GM12878 (cell line): ENCODE data around the gene ASIC3. TPM values are rescaled to one million over a fixed set of nuclear protein-coding genes. Genes with fewer than 3 reads are reported as not detected.
A peak's percentile ranks its signal among the peaks of the same experiment; 100 is the strongest.

Experiments
- ATAC-seq: fragments of 200-7000 bp; cut with Tn5 transposase; 3 replicates; pipeline ENCODE4 v1.9.1; 2020; ENCODE audit warnings: mild to moderate bottlenecking, moderate library complexity
- BruUV-seq: library from RNA; stranded (reverse); fragments of 400-500 nt; replicated peaks from 2 replicates; lab custom pipeline; 2021; lab: Mats Ljungman, UMichigan
- CTCF ChIA-PET: fragments of 300-600 bp; sonication (Branson Sonifier 250); formaldehyde crosslinking; extraction: SDS; loops from one replicate; lab custom pipeline; 2021; ENCODE audit warnings: inconsistent platforms; lab: Yijun Ruan, JAX
- POLR2A ChIA-PET: fragments of 350-600 bp; formaldehyde crosslinking; extraction: SDS; loops from one replicate; lab custom pipeline; 2021; ENCODE audit warnings: inconsistent platforms; lab: Charles Lee
- RAD21 ChIA-PET: fragments of 300-600 bp; sonication (Branson Sonifier 250); formaldehyde crosslinking; loops from one replicate; lab custom pipeline; 2023; ENCODE audit warnings: antibody characterized with exemption; ENCODE audit not compliant: unreplicated experiment; lab: Charles Lee
- SMC1A ChIA-PET: fragments of 300-600 bp; sonication (Branson Sonifier 250); formaldehyde crosslinking; loops from one replicate; lab custom pipeline; 2023; ENCODE audit not compliant: unreplicated experiment, uncharacterized antibody; lab: Charles Lee
- DNase-seq: peaks from one replicate; pipeline ENCODE4 v3.0.0-alpha.2; 2011; ENCODE audit warnings: low read depth, low spot score
- FAIRE-seq: peaks from 3 replicates; lab custom pipeline; 2011; peaks lifted over from hg19 to GRCh38; lab: Jason Lieb, UNC
- H2AFZ ChIP-seq: 2 replicates; pipeline ENCODE4 v1.6.0; 2011; ENCODE audit warnings: low read depth, low read length, control low read depth; ENCODE audit not compliant: control insufficient read depth
- H3K27ac ChIP-seq: 2 replicates; pipeline ENCODE4 v1.5.1; 2011; ENCODE audit warnings: control low read depth; ENCODE audit not compliant: control insufficient read depth, insufficient read depth
- H3K27me3 ChIP-seq, 2 experiments: replicated peaks in 1 of 2; 2 replicates each; pipeline versions ENCODE4 v1.6.0 to v1.6.1; 2011; ENCODE audit warnings: low read length in 1 of 2; ENCODE audit not compliant: control insufficient read depth in 2 of 2, insufficient read depth in 2 of 2
- H3K36me3 ChIP-seq, 2 experiments: 2 replicates each; pipeline ENCODE4 v1.5.1; 2011; ENCODE audit warnings: low read length in 1 of 2; ENCODE audit not compliant: control insufficient read depth in 2 of 2, insufficient read depth in 2 of 2
- H3K4me1 ChIP-seq: 2 replicates; pipeline ENCODE4 v1.6.1; 2011; ENCODE audit warnings: mild to moderate bottlenecking, low read length, moderate library complexity, mixed read lengths; ENCODE audit not compliant: control insufficient read depth, insufficient read depth
- H3K4me2 ChIP-seq: 2 replicates; pipeline ENCODE4 v1.6.0; 2011; ENCODE audit warnings: control low read depth; ENCODE audit not compliant: control insufficient read depth, insufficient read depth
- H3K4me3 ChIP-seq: fragments of 200-600 bp; sonication (generic); 2 replicates; pipeline ENCODE4 v1.5.1; 2016
- H3K79me2 ChIP-seq: 2 replicates; pipeline ENCODE4 v1.6.0; 2011; ENCODE audit warnings: low read length; ENCODE audit not compliant: control insufficient read depth, insufficient read depth
- H3K9ac ChIP-seq: 2 replicates; pipeline ENCODE4 v1.8.0; 2011; ENCODE audit warnings: low read length, control low read depth, mixed read lengths; ENCODE audit not compliant: control insufficient read depth, insufficient read depth
- H3K9me3 ChIP-seq: replicated peaks from 3 replicates; pipeline ENCODE4 v1.5.1; 2011; ENCODE audit warnings: mild to moderate bottlenecking, low read length; ENCODE audit not compliant: control insufficient read depth, insufficient read depth
- H4K20me1 ChIP-seq: 2 replicates; pipeline ENCODE4 v1.6.0; 2011; ENCODE audit not compliant: control insufficient read depth, insufficient read depth
- CBX5 ChIP-seq: sonication (generic); IDR thresholded peaks from 2 replicates; pipeline ENCODE4 v1.6.1; 2016; ENCODE audit warnings: low read depth, moderate library complexity, mild to moderate bottlenecking, inconsistent platforms
- NKRF ChIP-seq: fragments of 450-650 bp; conservative IDR thresholded peaks from 2 replicates; pipeline ENCODE4 v1.6.1; 2017; ENCODE audit warnings: mild to moderate bottlenecking, moderate library complexity
- WGBS: methylation state at CpG from one replicate; pipeline ENCODE4 v1.1.6; 2016; ENCODE audit warnings: low lambda C conversion rate; ENCODE audit not compliant: insufficient replicate concordance, insufficient coverage; ENCODE audit errors: missing lambda C conversion rate; 5-methylcytosine and 5-hydroxymethylcytosine counted together
- in situ Hi-C: fragments of 300-500 bp; cut with MboI; formaldehyde crosslinking; loops from 9 replicates; pipeline ENCODE4 v1.14.3; 2018; ENCODE audit warnings: mixed read lengths
- intact Hi-C: fragments of 100-400 bp; cut with micrococcal nuclease; formaldehyde crosslinking; loops from one replicate; pipeline ENCODE4 v1.14.2; 2022; ENCODE audit not compliant: unreplicated experiment
- polyA plus RNA-seq, 11 experiments: library from polyadenylated mRNA; depleted of rRNA in 4 of 11; unstranded in 6 of 11; stranded (reverse) in 5 of 11; fragments of >200 nt; fragmentation: Nextera tagmentation in 4 of 11; fragmentation: Illumina TruSeq in 1 of 11; extraction: Ambion mirVana in 4 of 11; extraction: Trizol in 1 of 11; gene quantifications; 1 replicate in 1 of 11; 2 replicates in 10 of 11; pipeline versions ENCODE4 v1.2.1 to v1.2.3, GENCODE V29; 2011 to 2016; ENCODE audit warnings: inconsistent platforms in 2 of 11, missing spikeins in 2 of 11, low read depth in 1 of 11
- total RNA-seq, 4 experiments: library from RNA; depleted of rRNA in 3 of 4; stranded (reverse); fragments of >200 nt in 3 of 4; fragmentation: Illumina TruSeq in 1 of 4; extraction: Trizol in 1 of 4; gene quantifications; 2 replicates each; pipeline versions ENCODE4 v1.2.1 to v1.2.3, GENCODE V29; 2013 to 2021

The ASIC3 gene
- total and polyA plus RNA-seq, 10 of the 15 experiments (the other 5 are each of a cell fraction or from before 2014, with no cell fraction given): 0.07 to 1.0 (median 0.44) TPM; not detected in 4

- peak within 1 kb of the TSS; percentile 86 for H3K9ac ChIP-seq
Observed at GRCh38 chr7:151057506-151057988, 9.2 kb downstream of the ASIC3 start, which contains the start of gene CDK5. TSS of gene CDK5 (minus strand) at chr7:151057897. CDS start at chr7:151057848, 49 bp downstream.

More at GRCh38 chr7:151057506-151057988, 9.2 kb downstream of the ASIC3 start, which contains the start of gene CDK5:
- ChIA-PET SMC1A (no interaction called here), CTCF (interaction anchor here (1.0 kb wide), 1 partner anchor 29 kb away, joined by 3 read pairs; the partner anchor contains the start of gene ABCB8), POLR2A (interaction anchor here (1.3 kb wide), 1 partner anchor 28 kb away, joined by 7 read pairs; the partner anchor contains the start of gene AGAP3), RAD21 (no interaction called here)
- Histone ChIP-seq H3K79me2 (peaks cover 21% of the 10 kb centered on the region), H3K27ac (peak within 1 kb of the TSS; percentile 88), H3K4me1 (peaks cover 24% of the 10 kb centered on the region), H2AFZ (peak within 1 kb of the TSS; percentile 94), H3K27me3 (no peaks in the 10 kb centered on the region), H3K36me3 (no peaks in the 10 kb centered on the region), H3K9me3 (no peaks in the 10 kb centered on the region), H3K4me3 (peak within 1 kb of the TSS; percentile 99), H3K4me2 (peak within 1 kb of the TSS; percentile 98), H4K20me1 (no peaks in the 10 kb centered on the region)
- WGBS: under 1% methylated on average over 30 of the region's 30 CpGs
- no peak for DNase-seq
- in situ Hi-C loops (no loop called here), intact Hi-C loops (no loop called here)
- ATAC-seq: peak; percentile 9
- TF ChIP-seq CBX5 (no peak), NKRF (peak; percentile 30; the same call in 1 of the 2 replicates)
- FAIRE-seq: no peak
- no TSS peak for BruUV-seq
